ENCODE data around the gene KLHL9.

KLHL9 gene

GRCh38 chr9:21317956-21318923, 17.0 kb downstream of the KLHL9 start:
- DNase-seq (ENCODE audit: low read depth in 2 of 2): no peak

GRCh38 chr9:21316860-21317259, 18.3 kb downstream of the KLHL9 start:
- no peak for DNase-seq (ENCODE audit: low read depth in 2 of 2)

GRCh38 chr9:21316032-21316842, 19.0 kb downstream of the KLHL9 start:
- DNase-seq (ENCODE audit: low read depth in 2 of 2): no peak

GRCh38 chr9:21314152-21314551, 21.1 kb downstream of the KLHL9 start:
- DNase-seq (ENCODE audit: low read depth in 2 of 2): no peak

GRCh38 chr9:21311889-21312288, 23.3 kb downstream of the KLHL9 start:
- no peak for DNase-seq (ENCODE audit: low read depth in 2 of 2)

- no peak for DNase-seq (ENCODE audit: low read depth in 2 of 2)
Observed at GRCh38 chr9:21305213-21305612, 30.0 kb downstream of the KLHL9 start, which contains the start of gene IFNA5. TSS of gene IFNA5 (minus strand) at chr9:21305313. CDS start at chr9:21305256, 57 bp downstream.

GRCh38 chr9:21295992-21296391, 39.2 kb downstream of the KLHL9 start:
- no peak for DNase-seq (ENCODE audit: low read depth in 2 of 2)

GRCh38 chr9:21294904-21295538, 40.2 kb downstream of the KLHL9 start:
- DNase-seq (ENCODE audit: low read depth in 2 of 2): no peak

- no peak for DNase-seq (ENCODE audit: low read depth in 2 of 2)
Observed at GRCh38 chr9:21294364-21294774, 40.8 kb downstream of the KLHL9 start.

- no peak for DNase-seq (ENCODE audit: low read depth in 2 of 2)
Observed at GRCh38 chr9:21289848-21290247, 45.4 kb downstream of the KLHL9 start.

GRCh38 chr9:21287280-21287679, 47.9 kb downstream of the KLHL9 start:
- DNase-seq (ENCODE audit: low read depth in 2 of 2): no peak

- no peak for DNase-seq (ENCODE audit: low read depth in 2 of 2)
Observed at GRCh38 chr9:21286659-21287058, 48.5 kb downstream of the KLHL9 start.

- DNase-seq (ENCODE audit: low read depth in 2 of 2): no peak
Observed at GRCh38 chr9:21286099-21286498, 49.1 kb downstream of the KLHL9 start.

- DNase-seq (ENCODE audit: low read depth in 2 of 2): no peak
Observed at GRCh38 chr9:21281275-21281674, 53.9 kb downstream of the KLHL9 start.

Measured in stimulated activated CD4-positive, alpha-beta T cell treated with anti-CD3 and anti-CD28 coated beads, Interleukin-4, amount 100 ng/mL, for 48 hours (primary cell).